ENCODE results near the gene VASP. TPM values are rescaled to one million over a fixed set of nuclear protein-coding genes. Genes with fewer than 3 reads are reported as not detected.

VASP gene
- total RNA-seq, 4 donors from 2014 or later = 172 to 321 (median 210) TPM

- WGBS = 29% methylated on average over 14 of the region's 14 CpGs
- Histone ChIP-seq H3K27me3 (no peaks in the 10 kb centered on the region), H3K4me1 (peaks cover 26 to 46% (median 43%) of the 10 kb centered on the region in 4 donors), H3K9me3 (no peaks in the 10 kb centered on the region), H3K27ac (replicated peaks in 1 of 4) (no peak overlapping the region), H3K36me3 (peaks cover 10 to 29% (median 29%) of the 10 kb centered on the region in 4 donors), H3K4me3 (peak overlapping the region; percentile 39 to 47 (median 44))
- no peak for DNase-seq (ENCODE audit: extremely low spot score)
- intact Hi-C loops (cut with DNase I) = loop anchor here (5.0 kb wide), 1 partner anchor 48 kb away; no protein-coding TSS in a partner anchor
- TF ChIP-seq, protein P1, sequence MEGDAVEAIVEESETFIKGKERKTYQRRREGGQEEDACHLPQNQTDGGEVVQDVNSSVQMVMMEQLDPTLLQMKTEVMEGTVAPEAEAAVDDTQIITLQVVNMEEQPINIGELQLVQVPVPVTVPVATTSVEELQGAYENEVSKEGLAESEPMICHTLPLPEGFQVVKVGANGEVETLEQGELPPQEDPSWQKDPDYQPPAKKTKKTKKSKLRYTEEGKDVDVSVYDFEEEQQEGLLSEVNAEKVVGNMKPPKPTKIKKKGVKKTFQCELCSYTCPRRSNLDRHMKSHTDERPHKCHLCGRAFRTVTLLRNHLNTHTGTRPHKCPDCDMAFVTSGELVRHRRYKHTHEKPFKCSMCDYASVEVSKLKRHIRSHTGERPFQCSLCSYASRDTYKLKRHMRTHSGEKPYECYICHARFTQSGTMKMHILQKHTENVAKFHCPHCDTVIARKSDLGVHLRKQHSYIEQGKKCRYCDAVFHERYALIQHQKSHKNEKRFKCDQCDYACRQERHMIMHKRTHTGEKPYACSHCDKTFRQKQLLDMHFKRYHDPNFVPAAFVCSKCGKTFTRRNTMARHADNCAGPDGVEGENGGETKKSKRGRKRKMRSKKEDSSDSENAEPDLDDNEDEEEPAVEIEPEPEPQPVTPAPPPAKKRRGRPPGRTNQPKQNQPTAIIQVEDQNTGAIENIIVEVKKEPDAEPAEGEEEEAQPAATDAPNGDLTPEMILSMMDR (IDR thresholded peaks at IDR 0.05) = no peak
- no peak for TF ChIP-seq EP300 (IDR thresholded peaks at IDR 0.05)
- TF ChIP-seq POLR2A (IDR thresholded peaks at IDR 0.05; ENCODE audit: low read depth) = no peak
- TF ChIP-seq POLR2AphosphoS5 (IDR thresholded peaks at IDR 0.05) = no peak
Observed at GRCh38 chr19:45529420-45529785, 22.1 kb downstream of the VASP start.

- Histone ChIP-seq H3K27ac (replicated peaks in 1 of 4) (no peak overlapping the region), H3K36me3 (peaks cover 0 to 10% (median 9%) of the 10 kb centered on the region in 4 donors), H3K27me3 (no peaks in the 10 kb centered on the region), H3K4me3 (no peak overlapping the region), H3K9me3 (no peaks in the 10 kb centered on the region), H3K4me1 (peaks cover 21 to 27% (median 24%) of the 10 kb centered on the region in 4 donors)
- DNase-seq (ENCODE audit: extremely low spot score) = no peak
- intact Hi-C loops (cut with DNase I) = no loop called here
- WGBS = 100% methylated on average over 1 of the region's 1 CpG
- TF ChIP-seq EP300 (IDR thresholded peaks at IDR 0.05) (no peak), POLR2A (IDR thresholded peaks at IDR 0.05; ENCODE audit: low read depth) (no peak), POLR2AphosphoS5 (IDR thresholded peaks at IDR 0.05) (no peak)
- TF ChIP-seq, protein P1 (IDR thresholded peaks at IDR 0.05) = no peak
Observed at GRCh38 chr19:45531349-45531748, 24.1 kb downstream of the VASP start.

GRCh38 chr19:45539459-45539858 lies 32.2 kb downstream of the VASP start:
- intact Hi-C loops (cut with DNase I) = no loop called here
- WGBS = 92% methylated on average over 9 of the region's 9 CpGs
- no peak overlapping the region for H3K4me3 ChIP-seq
- H3K36me3 ChIP-seq = no peaks in the 10 kb centered on the region
- H3K27ac ChIP-seq (replicated peaks in 1 of 4) = no peak overlapping the region
- H3K9me3 ChIP-seq = no peaks in the 10 kb centered on the region
- no peaks in the 10 kb centered on the region for H3K4me1 ChIP-seq
- no peak for TF ChIP-seq POLR2A (IDR thresholded peaks at IDR 0.05; ENCODE audit: low read depth)
- TF ChIP-seq POLR2AphosphoS5 (IDR thresholded peaks at IDR 0.05) = no peak
- TF ChIP-seq, protein P1 (IDR thresholded peaks at IDR 0.05) = no peak
- TF ChIP-seq EP300 (IDR thresholded peaks at IDR 0.05) = no peak
- DNase-seq (ENCODE audit: extremely low spot score) = no peak
- H3K27me3 ChIP-seq = no peaks in the 10 kb centered on the region

DNA sequence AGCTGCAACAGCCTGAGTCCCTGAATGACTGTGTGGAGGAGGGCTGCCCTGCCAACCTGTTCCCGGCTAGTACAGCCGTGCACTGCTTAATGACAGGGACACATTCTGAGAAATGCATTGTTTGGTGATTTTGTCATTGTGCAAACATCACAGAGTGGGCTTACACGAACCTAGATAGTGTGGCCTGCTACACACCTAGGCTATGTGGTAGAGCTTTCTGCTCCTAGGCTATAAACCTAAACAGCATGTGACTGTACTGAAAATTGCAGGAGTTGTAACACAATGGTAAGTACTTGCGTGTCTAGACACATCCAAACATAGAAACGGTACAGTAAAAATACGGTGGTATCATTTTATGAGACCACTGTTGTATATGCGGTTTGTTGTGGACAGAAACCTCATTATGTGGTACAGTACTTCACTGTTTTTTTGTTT lies 35.0 kb downstream of the VASP start:
- Histone ChIP-seq H3K4me1 (no peaks in the 10 kb centered on the region), H3K9me3 (no peaks in the 10 kb centered on the region), H3K27ac (replicated peaks in 1 of 4) (no peak overlapping the region), H3K36me3 (no peaks in the 10 kb centered on the region), H3K4me3 (no peak overlapping the region), H3K27me3 (no peaks in the 10 kb centered on the region)
- TF ChIP-seq POLR2A (IDR thresholded peaks at IDR 0.05; ENCODE audit: low read depth) = no peak
- TF ChIP-seq, protein P1 (IDR thresholded peaks at IDR 0.05) = no peak
- no peak for TF ChIP-seq POLR2AphosphoS5 (IDR thresholded peaks at IDR 0.05)
- no peak for DNase-seq (ENCODE audit: extremely low spot score)
- intact Hi-C loops (cut with DNase I) = no loop called here
- 82% methylated on average over 7 of the region's 7 CpGs for WGBS

GRCh38 chr19:45547211-45547770 lies 40.0 kb downstream of the VASP start:
- no peak for DNase-seq (ENCODE audit: extremely low spot score)

More at GRCh38 chr19:45547211-45547770, 40.0 kb downstream of the VASP start:
- intact Hi-C loops (cut with DNase I) = no loop called here
- TF ChIP-seq POLR2A (IDR thresholded peaks at IDR 0.05; ENCODE audit: low read depth) = no peak
- no peak for TF ChIP-seq EP300 (IDR thresholded peaks at IDR 0.05)
- no peak for TF ChIP-seq POLR2AphosphoS5 (IDR thresholded peaks at IDR 0.05)
- TF ChIP-seq, protein P1 (IDR thresholded peaks at IDR 0.05) = no peak
- Histone ChIP-seq H3K27ac (replicated peaks in 1 of 4) (no peak overlapping the region), H3K4me3 (no peak overlapping the region), H3K9me3 (no peaks in the 10 kb centered on the region), H3K27me3 (no peaks in the 10 kb centered on the region), H3K4me1 (peaks cover 0 to 17% (median 8%) of the 10 kb centered on the region in 4 donors), H3K36me3 (no peaks in the 10 kb centered on the region)
- 91% methylated on average over 10 of the region's 10 CpGs for WGBS
